Measurements from ENCODE around the gene PLD4. TPM values are rescaled to one million over a fixed set of nuclear protein-coding genes. Genes with fewer than 3 reads are reported as not detected.
"Not testable (repeated sequence)": the region's sequence is repeated elsewhere in the genome, so short reads cannot be mapped to it uniquely, and the experiment has no call there.

PLD4 gene
- total and polyA plus RNA-seq, 2 donors (not counting 1 experiment from before 2014, with no cell fraction given) = 0.17 TPM; not detected in 1

DNA sequence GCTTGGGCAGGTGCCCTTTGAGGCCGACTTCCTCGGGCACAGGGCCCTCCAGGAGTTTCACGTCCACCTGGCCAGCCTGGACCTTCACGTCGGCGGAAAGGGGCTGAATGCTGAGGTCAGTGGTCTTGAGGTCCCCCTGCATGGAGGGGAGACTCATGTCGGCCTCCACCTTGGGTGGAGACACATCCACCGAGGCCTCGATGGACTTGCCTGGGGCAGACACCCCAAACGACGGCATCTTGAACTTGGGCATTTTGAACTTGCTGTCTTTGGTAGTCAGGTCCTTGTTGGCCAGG, 24.0 kb downstream of the PLD4 start:
- Histone ChIP-seq H3K4me3 (replicated peaks in 1 of 4; ENCODE audit: control extremely low read depth in 1 of 4, insufficient read depth in 1 of 4, low read depth in 3 of 4, low read length in 4 of 4) (no peak overlapping the region), H4K20me1 (ENCODE audit: control insufficient read depth, extremely low read depth, insufficient read depth, low read length) (no peaks in the 10 kb centered on the region), H3K4me2 (ENCODE audit: extremely low read depth, insufficient read depth, low read length) (no peak overlapping the region), H3K27me3 (ENCODE audit: control insufficient read depth, insufficient read depth, low read length) (no peaks in the 10 kb centered on the region), H3K79me2 (ENCODE audit: control insufficient read depth, insufficient read depth, low read length) (no peaks in the 10 kb centered on the region), H3K27ac (ENCODE audit: insufficient read depth, low read length) (no peak overlapping the region), H3K9ac (ENCODE audit: insufficient read depth, low read length) (no peak overlapping the region), H3K4me1 (ENCODE audit: control insufficient read depth, extremely low read depth, insufficient read depth, low read length) (no peaks in the 10 kb centered on the region), H2AFZ (ENCODE audit: low read length) (no peak overlapping the region), H3K36me3 (ENCODE audit: control insufficient read depth, insufficient read depth, low read length) (no peaks in the 10 kb centered on the region), H3K9me3 (ENCODE audit: control insufficient read depth, insufficient read depth, low read depth, low read length) (no peaks in the 10 kb centered on the region)
- TF ChIP-seq EZH2 (IDR thresholded peaks at IDR 0.05; ENCODE audit: low read length, missing control alignments) (no peak), CTCF (conservative IDR thresholded peaks at IDR 0.05 in 1 of 2, IDR thresholded peaks at IDR 0.05 in 1 of 2; ENCODE audit: low read depth in 1 of 2, low read length in 2 of 2) (no peak)
- DNase-seq (ENCODE audit: low read depth in 2 of 2) = no peak

DNA sequence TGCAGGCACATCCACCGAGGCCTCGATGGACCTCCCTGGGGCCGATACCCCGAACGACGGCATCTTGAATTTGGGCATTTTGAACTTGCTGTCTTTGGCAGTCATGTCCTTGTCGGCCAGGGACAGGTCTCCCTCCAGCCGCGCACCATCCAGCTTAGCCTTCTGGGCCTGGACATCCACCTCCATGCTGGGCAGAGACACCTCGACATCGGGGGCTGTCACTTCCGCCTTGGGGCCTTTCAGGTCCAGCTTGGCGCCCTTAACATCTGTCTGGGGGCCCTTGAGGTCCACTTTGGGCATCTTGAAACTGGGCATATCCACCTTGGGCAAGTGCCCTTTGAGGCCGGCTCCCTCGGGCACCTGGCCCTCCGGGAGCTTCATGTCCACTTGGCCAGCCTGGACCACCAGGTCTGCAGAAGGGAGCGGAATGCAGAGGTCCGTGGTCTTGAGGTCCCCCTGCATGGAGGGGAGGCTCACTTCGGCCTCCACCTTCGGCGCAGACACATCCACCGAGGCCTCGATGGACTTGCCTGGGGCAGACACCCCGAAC, 24.8 kb downstream of the PLD4 start:
- H3K4me3 ChIP-seq (replicated peaks in 1 of 4; ENCODE audit: control extremely low read depth in 1 of 4, insufficient read depth in 1 of 4, low read depth in 3 of 4, low read length in 4 of 4); H3K27me3 ChIP-seq (ENCODE audit: control insufficient read depth, insufficient read depth, low read length); DNase-seq (ENCODE audit: low read depth in 2 of 2); H4K20me1 ChIP-seq (ENCODE audit: control insufficient read depth, extremely low read depth, insufficient read depth, low read length); H2AFZ ChIP-seq (ENCODE audit: low read length); H3K27ac ChIP-seq (ENCODE audit: insufficient read depth, low read length); H3K36me3 ChIP-seq (ENCODE audit: control insufficient read depth, insufficient read depth, low read length); H3K9me3 ChIP-seq (ENCODE audit: control insufficient read depth, insufficient read depth, low read depth, low read length); H3K4me1 ChIP-seq (ENCODE audit: control insufficient read depth, extremely low read depth, insufficient read depth, low read length); H3K9ac ChIP-seq (ENCODE audit: insufficient read depth, low read length); H3K79me2 ChIP-seq (ENCODE audit: control insufficient read depth, insufficient read depth, low read length); H3K4me2 ChIP-seq (ENCODE audit: extremely low read depth, insufficient read depth, low read length): not testable (repeated sequence)

GRCh38 chr14:104950021-104950420, 25.3 kb downstream of the PLD4 start:
- TF ChIP-seq CTCF (conservative IDR thresholded peaks at IDR 0.05 in 1 of 2, IDR thresholded peaks at IDR 0.05 in 1 of 2; ENCODE audit: low read depth in 1 of 2, low read length in 2 of 2) (no peak), EZH2 (IDR thresholded peaks at IDR 0.05; ENCODE audit: low read length, missing control alignments) (no peak)
- Histone ChIP-seq H3K27ac (ENCODE audit: insufficient read depth, low read length) (no peak overlapping the region), H3K4me3 (replicated peaks in 1 of 4; ENCODE audit: control extremely low read depth in 1 of 4, insufficient read depth in 1 of 4, low read depth in 3 of 4, low read length in 4 of 4) (no peak overlapping the region), H3K4me2 (ENCODE audit: extremely low read depth, insufficient read depth, low read length) (no peak overlapping the region), H3K9ac (ENCODE audit: insufficient read depth, low read length) (no peak overlapping the region), H3K9me3 (ENCODE audit: control insufficient read depth, insufficient read depth, low read depth, low read length) (no peaks in the 10 kb centered on the region), H3K36me3 (ENCODE audit: control insufficient read depth, insufficient read depth, low read length) (no peaks in the 10 kb centered on the region), H3K4me1 (ENCODE audit: control insufficient read depth, extremely low read depth, insufficient read depth, low read length) (no peaks in the 10 kb centered on the region), H4K20me1 (ENCODE audit: control insufficient read depth, extremely low read depth, insufficient read depth, low read length) (no peaks in the 10 kb centered on the region), H3K79me2 (ENCODE audit: control insufficient read depth, insufficient read depth, low read length) (no peaks in the 10 kb centered on the region), H2AFZ (ENCODE audit: low read length) (no peak overlapping the region), H3K27me3 (ENCODE audit: control insufficient read depth, insufficient read depth, low read length) (no peaks in the 10 kb centered on the region)
- DNase-seq (ENCODE audit: low read depth in 2 of 2) = no peak

GRCh38 chr14:104950701-104951100, 26.0 kb downstream of the PLD4 start:
- H2AFZ ChIP-seq (ENCODE audit: low read length); H3K4me3 ChIP-seq (replicated peaks in 1 of 4; ENCODE audit: control extremely low read depth in 1 of 4, insufficient read depth in 1 of 4, low read depth in 3 of 4, low read length in 4 of 4); H4K20me1 ChIP-seq (ENCODE audit: control insufficient read depth, extremely low read depth, insufficient read depth, low read length); H3K4me2 ChIP-seq (ENCODE audit: extremely low read depth, insufficient read depth, low read length); H3K27me3 ChIP-seq (ENCODE audit: control insufficient read depth, insufficient read depth, low read length); H3K36me3 ChIP-seq (ENCODE audit: control insufficient read depth, insufficient read depth, low read length); DNase-seq (ENCODE audit: low read depth in 2 of 2); H3K4me1 ChIP-seq (ENCODE audit: control insufficient read depth, extremely low read depth, insufficient read depth, low read length); H3K9me3 ChIP-seq (ENCODE audit: control insufficient read depth, insufficient read depth, low read depth, low read length); H3K9ac ChIP-seq (ENCODE audit: insufficient read depth, low read length); H3K27ac ChIP-seq (ENCODE audit: insufficient read depth, low read length); H3K79me2 ChIP-seq (ENCODE audit: control insufficient read depth, insufficient read depth, low read length): not testable (repeated sequence)

GRCh38 chr14:104951863-104952657, 27.4 kb downstream of the PLD4 start:
- H3K4me3 ChIP-seq (replicated peaks in 1 of 4; ENCODE audit: control extremely low read depth in 1 of 4, insufficient read depth in 1 of 4, low read depth in 3 of 4, low read length in 4 of 4); H2AFZ ChIP-seq (ENCODE audit: low read length); H3K4me2 ChIP-seq (ENCODE audit: extremely low read depth, insufficient read depth, low read length); DNase-seq (ENCODE audit: low read depth in 2 of 2); H4K20me1 ChIP-seq (ENCODE audit: control insufficient read depth, extremely low read depth, insufficient read depth, low read length); H3K36me3 ChIP-seq (ENCODE audit: control insufficient read depth, insufficient read depth, low read length); H3K4me1 ChIP-seq (ENCODE audit: control insufficient read depth, extremely low read depth, insufficient read depth, low read length); H3K9me3 ChIP-seq (ENCODE audit: control insufficient read depth, insufficient read depth, low read depth, low read length); H3K27me3 ChIP-seq (ENCODE audit: control insufficient read depth, insufficient read depth, low read length); H3K79me2 ChIP-seq (ENCODE audit: control insufficient read depth, insufficient read depth, low read length); H3K27ac ChIP-seq (ENCODE audit: insufficient read depth, low read length); H3K9ac ChIP-seq (ENCODE audit: insufficient read depth, low read length): not testable (repeated sequence)

Data from fibroblast of lung (primary cell).